ENCODE measurements around the gene ZSCAN21. TPM values are rescaled to one million over a fixed set of nuclear protein-coding genes. Genes with fewer than 3 reads are reported as not detected.

ZSCAN21 gene
- polyA plus RNA-seq, 1 donor: 13.6 TPM

DNA sequence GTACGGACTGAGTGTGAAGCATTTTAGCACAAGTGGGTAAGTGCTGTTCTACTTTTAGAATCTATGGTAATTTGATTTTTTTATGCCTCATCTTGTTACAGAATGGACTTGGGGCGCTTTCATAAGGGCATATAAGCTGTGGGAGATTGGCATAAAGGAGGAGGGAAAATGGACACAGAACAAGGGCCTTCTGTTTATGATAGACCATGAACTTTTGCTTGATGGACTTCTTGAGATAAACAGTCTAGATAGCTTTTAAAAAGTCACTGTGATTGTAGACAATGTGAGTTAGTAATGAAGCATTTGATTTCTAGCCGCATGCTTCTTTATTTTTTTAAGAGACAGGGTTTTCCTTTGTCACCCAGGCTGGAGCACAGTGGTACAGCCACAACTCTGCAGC lies 2.0 kb downstream of the ZSCAN21 start:
- no CpG with 5 or more reads among the region's 3 CpGs for WGBS (ENCODE audit: insufficient coverage, low lambda C conversion rate)
- DNase-seq: no peak
- Histone ChIP-seq H3K9me3 (ENCODE audit: control insufficient read depth, low read depth, low read length) (no peaks in the 10 kb centered on the region), H3K36me3 (ENCODE audit: control insufficient read depth, insufficient read depth, low read length) (no peaks in the 10 kb centered on the region), H3K27ac (ENCODE audit: low read length) (no peak overlapping the region), H3K4me1 (ENCODE audit: control insufficient read depth, insufficient read depth, low read length) (peaks cover 10% of the 10 kb centered on the region), H3K4me3 (ENCODE audit: low read length) (no peak overlapping the region), H3K27me3 (ENCODE audit: control insufficient read depth, insufficient read depth, low read length) (no peaks in the 10 kb centered on the region)

DNA sequence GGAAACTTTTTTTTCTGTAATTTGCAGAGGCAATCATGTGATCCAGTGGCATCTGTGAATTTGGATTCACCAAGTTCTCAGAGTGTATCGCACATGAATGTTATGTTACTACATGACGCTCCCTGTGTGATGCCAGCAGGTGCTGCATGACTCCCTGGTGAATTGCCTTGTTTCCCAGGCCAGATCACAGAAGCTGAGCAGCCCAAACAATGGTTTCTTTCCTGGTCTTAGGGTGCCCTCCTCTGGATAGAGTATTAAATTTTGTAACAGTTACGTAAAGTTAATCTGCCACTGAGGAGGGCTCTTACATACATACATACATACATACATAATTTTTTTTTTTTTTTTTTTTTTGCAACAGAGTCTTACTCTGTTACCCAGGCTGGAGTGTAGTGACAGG lies 3.6 kb downstream of the ZSCAN21 start:
- no CpG with 5 or more reads among the region's 3 CpGs for WGBS (ENCODE audit: insufficient coverage, low lambda C conversion rate)
- Histone ChIP-seq H3K36me3 (ENCODE audit: control insufficient read depth, insufficient read depth, low read length) (peaks cover 15% of the 10 kb centered on the region), H3K27me3 (ENCODE audit: control insufficient read depth, insufficient read depth, low read length) (no peaks in the 10 kb centered on the region)

DNA sequence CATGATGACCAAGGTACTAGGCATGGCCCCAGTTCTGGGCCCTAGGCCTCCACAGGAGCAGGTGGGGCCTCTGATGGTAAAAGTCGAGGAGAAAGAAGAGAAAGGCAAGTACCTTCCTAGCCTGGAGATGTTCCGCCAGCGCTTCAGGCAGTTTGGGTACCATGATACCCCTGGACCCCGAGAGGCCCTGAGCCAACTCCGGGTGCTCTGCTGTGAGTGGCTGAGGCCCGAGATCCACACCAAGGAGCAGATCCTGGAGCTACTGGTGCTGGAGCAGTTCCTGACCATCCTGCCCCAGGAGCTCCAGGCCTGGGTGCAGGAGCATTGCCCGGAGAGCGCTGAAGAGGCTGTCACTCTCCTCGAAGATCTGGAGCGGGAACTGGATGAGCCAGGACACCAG lies 7.4 kb downstream of the ZSCAN21 start:
- H3K4me1 ChIP-seq (ENCODE audit: control insufficient read depth, insufficient read depth, low read length): no peaks in the 10 kb centered on the region
- no peak overlapping the region for H3K4me3 ChIP-seq (ENCODE audit: low read length)
- no peak for DNase-seq
- no peaks in the 10 kb centered on the region for H3K27me3 ChIP-seq (ENCODE audit: control insufficient read depth, insufficient read depth, low read length)
- peaks cover 34% of the 10 kb centered on the region for H3K36me3 ChIP-seq (ENCODE audit: control insufficient read depth, insufficient read depth, low read length)
- H3K27ac ChIP-seq (ENCODE audit: low read length): no peak overlapping the region
- no peaks in the 10 kb centered on the region for H3K9me3 ChIP-seq (ENCODE audit: control insufficient read depth, low read depth, low read length)
- WGBS (ENCODE audit: insufficient coverage, low lambda C conversion rate): no CpG with 5 or more reads among the region's 10 CpGs

More for the DNA sequence above, 3.6 kb downstream of the ZSCAN21 start:
- Histone ChIP-seq H3K9me3 (ENCODE audit: control insufficient read depth, low read depth, low read length) (no peaks in the 10 kb centered on the region), H3K27ac (ENCODE audit: low read length) (no peak overlapping the region), H3K4me3 (ENCODE audit: low read length) (no peak overlapping the region), H3K4me1 (ENCODE audit: control insufficient read depth, insufficient read depth, low read length) (peaks cover 10% of the 10 kb centered on the region)
- DNase-seq: peak; percentile 63 to 69

DNA sequence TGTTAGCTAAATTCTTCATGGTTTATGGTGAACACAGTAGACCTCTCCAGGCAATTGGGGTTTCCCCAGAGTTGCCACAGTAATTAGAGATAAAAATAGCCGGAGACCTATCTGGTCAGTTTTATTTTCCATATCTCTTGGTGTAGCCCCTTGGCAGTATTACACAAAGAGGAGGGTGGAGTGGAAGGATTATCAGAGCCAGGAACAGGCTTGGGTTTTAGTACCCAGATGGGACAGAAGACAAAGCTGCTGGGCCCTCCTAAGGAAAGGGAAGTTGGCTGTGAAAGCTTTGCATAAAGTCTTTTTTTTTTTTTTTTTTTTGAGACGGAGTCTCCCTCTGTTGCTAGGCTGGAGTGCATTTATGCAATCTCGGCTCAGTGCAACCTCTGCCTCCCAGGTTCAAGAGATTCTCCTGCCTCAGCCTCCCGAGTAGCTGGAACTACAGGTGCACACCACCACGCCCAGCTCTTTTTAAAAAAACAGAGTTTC lies 9.7 kb downstream of the ZSCAN21 start:
- Histone ChIP-seq H3K27me3 (ENCODE audit: control insufficient read depth, insufficient read depth, low read length) (no peaks in the 10 kb centered on the region), H3K4me1 (ENCODE audit: control insufficient read depth, insufficient read depth, low read length) (no peaks in the 10 kb centered on the region), H3K36me3 (ENCODE audit: control insufficient read depth, insufficient read depth, low read length) (peaks cover 52% of the 10 kb centered on the region), H3K9me3 (ENCODE audit: control insufficient read depth, low read depth, low read length) (no peaks in the 10 kb centered on the region), H3K4me3 (ENCODE audit: low read length) (no peak overlapping the region), H3K27ac (ENCODE audit: low read length) (no peak overlapping the region)
- no peak for DNase-seq
- no CpG with 5 or more reads among the region's 5 CpGs for WGBS (ENCODE audit: insufficient coverage, low lambda C conversion rate)

DNA sequence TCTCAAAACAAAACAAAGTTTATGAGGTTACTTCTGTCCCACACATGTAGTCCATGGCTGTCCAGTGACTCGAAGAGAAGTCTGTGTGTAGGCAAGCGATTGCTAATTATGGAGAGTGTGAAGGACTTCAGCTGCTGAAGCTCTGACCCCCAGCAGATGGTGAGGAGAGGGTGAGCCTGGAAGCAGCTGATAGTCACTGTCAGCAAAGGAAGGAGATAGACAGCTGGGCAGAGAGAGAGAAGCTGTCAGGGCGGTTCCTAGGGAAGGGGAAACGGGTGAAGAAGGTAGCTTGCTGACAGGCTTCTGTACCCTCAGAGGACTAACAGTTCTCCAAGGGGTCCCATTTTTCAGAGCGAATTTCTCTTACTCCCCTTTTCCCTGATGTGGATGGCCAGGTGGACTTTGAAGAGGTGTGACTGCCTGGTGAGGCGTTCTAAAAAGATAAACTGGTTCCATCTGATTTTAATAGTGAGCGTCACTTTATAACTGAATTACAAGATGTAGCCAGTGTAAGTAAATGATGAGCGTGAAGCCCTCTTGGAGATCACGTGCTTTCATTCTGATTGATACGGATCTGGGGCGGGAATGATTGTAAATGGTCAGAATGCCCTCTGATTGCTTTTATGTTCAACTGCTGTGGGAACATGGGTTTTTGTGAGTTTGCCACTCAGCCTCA lies 12.1 kb downstream of the ZSCAN21 start:
- WGBS (ENCODE audit: insufficient coverage, low lambda C conversion rate): 100% methylated on average over 1 of the region's 11 CpGs
- no peaks in the 10 kb centered on the region for H3K9me3 ChIP-seq (ENCODE audit: control insufficient read depth, low read depth, low read length)
- peaks cover 62% of the 10 kb centered on the region for H3K36me3 ChIP-seq (ENCODE audit: control insufficient read depth, insufficient read depth, low read length)
- no peak overlapping the region for H3K4me3 ChIP-seq (ENCODE audit: low read length)
- no peaks in the 10 kb centered on the region for H3K4me1 ChIP-seq (ENCODE audit: control insufficient read depth, insufficient read depth, low read length)
- no peak for DNase-seq
- no peaks in the 10 kb centered on the region for H3K27me3 ChIP-seq (ENCODE audit: control insufficient read depth, insufficient read depth, low read length)
- H3K27ac ChIP-seq (ENCODE audit: low read length): no peak overlapping the region

DNA sequence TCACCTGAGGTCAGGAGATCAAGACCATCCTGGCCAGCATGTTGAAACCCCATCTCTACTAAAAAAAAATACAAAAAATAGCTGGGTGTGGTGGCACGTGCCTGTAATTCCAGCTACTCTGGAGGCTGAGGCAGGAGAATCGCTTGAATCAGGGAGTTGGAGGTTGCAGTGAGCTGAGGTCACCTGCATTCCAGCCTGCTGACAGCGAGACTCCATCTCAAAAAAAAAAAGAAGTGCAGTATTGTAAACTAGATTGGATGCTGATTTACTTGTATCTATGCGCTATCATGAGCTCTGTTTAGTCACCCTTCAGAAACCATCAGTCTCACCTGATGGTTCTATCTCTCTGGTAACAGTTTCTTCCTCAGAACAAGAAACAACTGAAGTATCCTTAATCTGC lies 13.8 kb downstream of the ZSCAN21 start:
- Histone ChIP-seq H3K4me3 (ENCODE audit: low read length) (no peak overlapping the region), H3K27ac (ENCODE audit: low read length) (no peak overlapping the region), H3K4me1 (ENCODE audit: control insufficient read depth, insufficient read depth, low read length) (no peaks in the 10 kb centered on the region), H3K27me3 (ENCODE audit: control insufficient read depth, insufficient read depth, low read length) (no peaks in the 10 kb centered on the region), H3K9me3 (ENCODE audit: control insufficient read depth, low read depth, low read length) (no peaks in the 10 kb centered on the region), H3K36me3 (ENCODE audit: control insufficient read depth, insufficient read depth, low read length) (peaks cover 50% of the 10 kb centered on the region)
- no CpG with 5 or more reads among the region's 4 CpGs for WGBS (ENCODE audit: insufficient coverage, low lambda C conversion rate)
- no peak for DNase-seq

DNA sequence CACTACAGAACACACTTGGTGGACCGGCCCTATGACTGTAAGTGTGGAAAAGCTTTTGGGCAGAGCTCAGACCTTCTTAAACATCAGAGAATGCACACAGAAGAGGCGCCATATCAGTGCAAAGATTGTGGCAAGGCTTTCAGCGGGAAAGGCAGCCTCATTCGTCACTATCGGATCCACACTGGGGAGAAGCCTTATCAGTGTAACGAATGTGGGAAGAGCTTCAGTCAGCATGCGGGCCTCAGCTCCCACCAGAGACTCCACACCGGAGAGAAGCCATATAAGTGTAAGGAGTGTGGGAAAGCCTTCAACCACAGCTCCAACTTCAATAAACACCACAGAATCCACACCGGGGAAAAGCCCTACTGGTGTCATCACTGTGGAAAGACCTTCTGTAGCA lies 14.6 kb downstream of the ZSCAN21 start:
- Histone ChIP-seq H3K4me3 (ENCODE audit: low read length) (no peak overlapping the region), H3K36me3 (ENCODE audit: control insufficient read depth, insufficient read depth, low read length) (peaks cover 49% of the 10 kb centered on the region), H3K27me3 (ENCODE audit: control insufficient read depth, insufficient read depth, low read length) (no peaks in the 10 kb centered on the region), H3K9me3 (ENCODE audit: control insufficient read depth, low read depth, low read length) (no peaks in the 10 kb centered on the region), H3K27ac (ENCODE audit: low read length) (no peak overlapping the region), H3K4me1 (ENCODE audit: control insufficient read depth, insufficient read depth, low read length) (no peaks in the 10 kb centered on the region)
- DNase-seq: no peak
- WGBS (ENCODE audit: insufficient coverage, low lambda C conversion rate): no CpG with 5 or more reads among the region's 9 CpGs

DNA sequence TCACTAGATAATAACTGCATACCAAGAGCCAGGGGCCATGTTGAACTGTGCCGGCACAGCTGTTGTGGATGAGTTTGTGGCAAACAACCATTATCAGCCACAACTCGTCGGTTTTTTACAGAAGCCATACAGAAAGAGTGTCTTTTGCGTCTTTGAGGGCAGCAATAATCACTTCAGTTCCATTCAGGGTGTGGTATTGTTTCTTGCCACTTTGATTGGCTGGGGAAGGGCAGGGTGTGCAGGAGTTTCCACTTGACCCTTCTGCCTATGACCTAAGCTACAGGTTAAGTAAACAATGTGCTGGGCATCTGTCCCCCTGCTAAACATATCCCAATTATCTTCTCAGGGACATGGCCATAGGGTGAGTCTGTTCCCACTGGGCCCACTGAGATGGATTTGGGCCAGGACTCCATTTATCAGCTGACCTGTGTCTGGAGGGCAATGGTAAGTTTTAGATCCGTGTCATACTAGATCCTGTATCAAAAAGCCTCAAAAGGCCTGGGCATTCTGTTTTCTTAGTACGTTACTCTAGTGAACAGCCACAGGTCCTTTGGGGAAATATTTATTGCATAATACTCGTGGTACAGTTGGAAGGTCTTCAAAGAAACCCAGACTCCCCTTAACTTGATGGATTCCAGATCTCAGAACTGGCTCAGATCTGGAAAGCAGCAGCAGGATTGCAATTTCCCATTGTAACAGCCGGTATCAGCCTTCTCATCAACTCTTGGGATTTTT lies 16.0 kb downstream of the ZSCAN21 start:
- DNase-seq: peak in 1 of 2 donors; percentile 18
- no peak overlapping the region for H3K27ac ChIP-seq (ENCODE audit: low read length)
- peaks cover 55% of the 10 kb centered on the region for H3K36me3 ChIP-seq (ENCODE audit: control insufficient read depth, insufficient read depth, low read length)

DNA sequence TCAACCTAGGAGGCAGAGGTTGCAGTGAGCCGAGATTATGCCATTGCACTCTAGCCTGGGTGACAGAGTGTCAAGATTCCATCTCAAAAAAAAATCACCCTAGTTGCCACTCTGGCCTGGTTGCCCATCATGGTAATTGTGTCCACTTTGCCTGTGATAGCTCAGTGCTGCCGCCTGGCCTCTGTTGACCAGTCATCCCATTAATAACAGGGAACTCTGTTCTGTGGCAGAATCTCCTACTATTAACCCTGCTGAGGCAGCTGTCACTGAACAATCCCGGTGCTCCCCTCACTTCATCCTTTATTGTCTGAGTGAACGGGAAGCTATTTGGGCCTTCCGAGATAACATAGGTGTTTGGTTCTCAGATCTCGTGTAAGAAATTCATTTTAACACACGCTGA lies 17.4 kb downstream of the ZSCAN21 start:
- DNase-seq: no peak
- Histone ChIP-seq H3K27ac (ENCODE audit: low read length) (no peak overlapping the region), H3K9me3 (ENCODE audit: control insufficient read depth, low read depth, low read length) (peaks cover 18% of the 10 kb centered on the region), H3K4me1 (ENCODE audit: control insufficient read depth, insufficient read depth, low read length) (no peaks in the 10 kb centered on the region), H3K27me3 (ENCODE audit: control insufficient read depth, insufficient read depth, low read length) (no peaks in the 10 kb centered on the region), H3K4me3 (ENCODE audit: low read length) (no peak overlapping the region), H3K36me3 (ENCODE audit: control insufficient read depth, insufficient read depth, low read length) (peaks cover 60% of the 10 kb centered on the region)
- no CpG with 5 or more reads among the region's 7 CpGs for WGBS (ENCODE audit: insufficient coverage, low lambda C conversion rate)

More for the DNA sequence above, 16.0 kb downstream of the ZSCAN21 start:
- Histone ChIP-seq H3K27me3 (ENCODE audit: control insufficient read depth, insufficient read depth, low read length) (no peaks in the 10 kb centered on the region), H3K4me3 (ENCODE audit: low read length) (no peak overlapping the region), H3K4me1 (ENCODE audit: control insufficient read depth, insufficient read depth, low read length) (no peaks in the 10 kb centered on the region), H3K9me3 (ENCODE audit: control insufficient read depth, low read depth, low read length) (peaks cover 5% of the 10 kb centered on the region)
- WGBS (ENCODE audit: insufficient coverage, low lambda C conversion rate): no CpG with 5 or more reads among the region's 8 CpGs

DNA sequence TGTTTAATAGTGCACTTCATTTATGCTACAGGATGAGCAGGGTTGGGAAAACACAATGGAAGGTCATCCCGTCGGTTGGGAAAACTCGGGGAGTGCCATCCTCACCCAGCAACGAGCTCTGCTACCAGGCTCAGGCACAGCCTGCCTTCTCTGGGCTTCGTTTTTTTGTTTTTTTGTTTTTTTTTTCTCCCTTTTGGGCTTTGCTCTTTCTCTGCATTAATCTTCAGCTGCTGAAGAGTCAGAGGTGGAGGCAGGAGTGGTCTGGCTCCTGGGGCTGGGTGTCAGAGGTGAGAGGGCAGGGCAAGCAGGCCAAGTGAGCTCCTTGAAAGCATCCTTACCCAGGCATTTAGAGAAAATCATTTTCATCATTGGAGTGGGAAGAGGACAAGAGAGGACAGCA lies 20.4 kb downstream of the ZSCAN21 start:
- Histone ChIP-seq H3K4me1 (ENCODE audit: control insufficient read depth, insufficient read depth, low read length) (no peaks in the 10 kb centered on the region), H3K27ac (ENCODE audit: low read length) (no peak overlapping the region), H3K4me3 (ENCODE audit: low read length) (no peak overlapping the region), H3K27me3 (ENCODE audit: control insufficient read depth, insufficient read depth, low read length) (no peaks in the 10 kb centered on the region), H3K36me3 (ENCODE audit: control insufficient read depth, insufficient read depth, low read length) (peaks cover 69% of the 10 kb centered on the region), H3K9me3 (ENCODE audit: control insufficient read depth, low read depth, low read length) (peaks cover 40% of the 10 kb centered on the region)
- DNase-seq: no peak
- 100% methylated on average over 5 of the region's 5 CpGs for WGBS (ENCODE audit: insufficient coverage, low lambda C conversion rate)
